Endodermal cell (in vitro differentiated cells): ENCODE results near the gene GPAT2. TPM values are rescaled to one million over a fixed set of nuclear protein-coding genes. Genes with fewer than 3 reads are reported as not detected.
"Not testable (repeated sequence)": the region's sequence is repeated elsewhere in the genome, so short reads cannot be mapped to it uniquely, and the experiment has no call there.

Experiments
- DNase-seq: peaks from one replicate; pipeline ENCODE4 v3.0.0-alpha.2; 2017
- H3K27ac ChIP-seq: 2 replicates; pipeline ENCODE4 v1.5.1; 2013; ENCODE audit warnings: mild to moderate bottlenecking, low read depth, low read length, moderate library complexity
- H3K27me3 ChIP-seq: 2 replicates; pipeline ENCODE4 v1.6.1; 2013; ENCODE audit warnings: mild to moderate bottlenecking, low read length, moderate library complexity; ENCODE audit not compliant: insufficient read depth, control insufficient read depth, poor library complexity, severe bottlenecking
- H3K36me3 ChIP-seq: 2 replicates; pipeline ENCODE4 v1.7.0; 2013; ENCODE audit warnings: mild to moderate bottlenecking, low read length, moderate library complexity; ENCODE audit not compliant: control insufficient read depth, insufficient read depth
- H3K4me1 ChIP-seq: one replicate; pipeline ENCODE4 v1.7.0; 2013; ENCODE audit warnings: low read length; ENCODE audit not compliant: control insufficient read depth, insufficient read depth
- H3K4me3 ChIP-seq: 2 replicates; pipeline ENCODE4 v1.5.1; 2013; ENCODE audit warnings: mild to moderate bottlenecking, low read length, moderate library complexity
- H3K9ac ChIP-seq: 2 replicates; pipeline ENCODE4 v1.6.1; 2013; ENCODE audit warnings: mild to moderate bottlenecking, low read length, moderate library complexity; ENCODE audit not compliant: poor library complexity, severe bottlenecking; ENCODE audit errors: extremely low read depth
- H3K9me3 ChIP-seq: 2 replicates; pipeline ENCODE4 v1.6.1; 2013; ENCODE audit warnings: mild to moderate bottlenecking, low read length, moderate library complexity; ENCODE audit not compliant: control insufficient read depth
- H3K27ac Mint-ChIP-seq: 2 replicates; pipeline ENCODE4 v1.8.0; 2020; ENCODE audit warnings: mixed read lengths
- H3K27me3 Mint-ChIP-seq: 2 replicates; pipeline ENCODE4 v1.8.0; 2021; ENCODE audit warnings: mild to moderate bottlenecking, mixed read lengths; ENCODE audit not compliant: insufficient read depth
- H3K36me3 Mint-ChIP-seq: 2 replicates; pipeline ENCODE4 v1.8.0; 2020; ENCODE audit warnings: low read depth, mixed read lengths
- H3K4me1 Mint-ChIP-seq: 2 replicates; pipeline ENCODE4 v1.8.0; 2020; ENCODE audit warnings: mixed read lengths
- H3K4me3 Mint-ChIP-seq: 2 replicates; pipeline ENCODE4 v1.8.0; 2020; ENCODE audit warnings: mild to moderate bottlenecking, moderate library complexity, mixed read lengths
- H3K9me3 Mint-ChIP-seq: 2 replicates; pipeline ENCODE4 v1.8.0; 2020; ENCODE audit warnings: mild to moderate bottlenecking, mixed read lengths
- WGBS, 2 experiments: methylation state at CpG; one replicate each; pipeline versions ENCODE4 v1.1.5 to v1.1.7; 2013; ENCODE audit warnings: missing lambda C conversion rate in 2 of 2, mixed read lengths in 1 of 2; ENCODE audit not compliant: insufficient coverage in 1 of 2, insufficient read length in 1 of 2; 5-methylcytosine and 5-hydroxymethylcytosine counted together
- total RNA-seq, 2 donors: library from RNA; stranded (reverse); fragmentation: NEBNext Ultra II Directional in 1 of 2; extraction: Animal tissue kit (Norgen Biotek cat#: 25700) in 1 of 2; gene quantifications; 2 replicates in 1 of 2; 3 replicates in 1 of 2; pipeline ENCODE4 v1.2.1, GENCODE V29; 2021

GPAT2 gene
- total RNA-seq, 2 donors from 2014 or later, result 0.33 TPM; not detected in 1

DNA sequence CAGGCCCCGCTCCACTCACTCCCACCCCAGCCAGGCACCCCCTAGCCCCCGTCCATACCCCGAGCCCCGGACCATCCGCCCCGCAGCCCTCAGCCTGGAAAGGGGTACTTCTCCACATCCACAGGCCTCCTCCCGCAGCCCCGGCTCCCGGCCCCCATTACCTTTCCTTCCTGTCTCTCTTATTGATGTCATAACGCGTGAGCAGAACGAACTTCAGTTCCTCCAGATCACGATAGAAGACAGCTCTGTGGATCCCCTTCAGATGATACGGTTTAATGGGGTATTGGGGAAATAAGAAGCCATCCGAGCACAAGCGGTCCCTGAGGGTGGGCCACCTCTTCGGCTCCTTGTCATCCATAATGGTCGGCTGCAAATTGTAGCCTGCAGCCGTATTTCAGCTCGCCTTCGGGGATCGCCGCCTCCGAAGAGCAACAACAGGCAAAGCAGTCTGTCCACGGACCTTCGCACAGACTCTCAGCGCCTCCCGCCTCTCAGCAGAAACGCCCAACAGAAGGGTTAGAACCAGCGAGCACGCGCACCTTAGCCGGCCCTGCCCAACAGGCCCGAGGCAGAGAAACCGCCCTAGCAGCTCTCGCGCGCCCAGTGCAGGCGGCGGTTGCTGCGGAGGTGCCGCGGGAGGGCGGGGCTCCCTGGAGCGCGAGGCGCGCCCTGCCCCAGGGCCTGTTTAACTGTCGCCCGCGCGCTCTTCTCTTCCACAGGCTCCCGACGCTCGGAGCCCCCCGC lies 43.2 kb downstream of the GPAT2 start, which contains the start of gene ANKRD36C:
Gene ANKRD36C, minus strand, starts transcription at position 474 of the 744 bp plus-strand sequence. Its CDS starts 116 bp downstream, at position 358.
- not testable (repeated sequence) for H3K36me3 Mint-ChIP-seq, H3K4me1 Mint-ChIP-seq, H3K4me1 ChIP-seq, H3K27me3 ChIP-seq, H3K36me3 ChIP-seq, H3K9me3 Mint-ChIP-seq, H3K9me3 ChIP-seq, H3K9ac ChIP-seq
- Mint-ChIP-seq H3K4me3 (peak within 1 kb of the TSS; percentile 89), H3K27me3 (peaks cover 16% of the 10 kb centered on the region), H3K27ac (peak within 1 kb of the TSS; percentile 87)
- peak within 1 kb of the TSS; percentile 89 for H3K4me3 ChIP-seq
- DNase-seq, result peak; percentile 68
- peak within 1 kb of the TSS; percentile 70 for H3K27ac ChIP-seq
- 0 to 2% methylated on average over 6 to 27 of the region's 56 CpGs for WGBS, 2 experiments

DNA sequence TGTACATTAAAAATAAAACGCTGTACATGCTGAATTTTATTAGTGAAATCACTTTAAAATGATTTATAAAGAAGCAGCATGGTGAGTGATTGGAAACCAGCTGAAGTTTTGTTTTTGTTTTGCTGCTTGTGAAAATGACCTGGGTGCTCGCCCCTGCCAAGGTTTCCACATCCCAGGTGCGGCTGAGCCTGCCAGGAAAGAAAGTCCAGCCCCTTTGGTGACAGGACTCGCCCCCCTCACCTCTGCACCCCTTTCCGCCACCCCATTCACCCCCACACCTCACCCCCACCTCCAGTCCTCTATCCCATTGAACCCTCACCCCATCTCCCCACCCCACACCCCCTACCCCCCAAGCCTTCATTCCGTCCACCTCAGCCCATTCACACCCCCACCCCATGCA lies 43.8 kb downstream of the GPAT2 start:
- not testable (repeated sequence) for H3K4me1 ChIP-seq, H3K27ac Mint-ChIP-seq, H3K36me3 Mint-ChIP-seq, DNase-seq, H3K4me3 ChIP-seq, H3K9me3 ChIP-seq, H3K36me3 ChIP-seq, H3K9me3 Mint-ChIP-seq, H3K9ac ChIP-seq, H3K4me1 Mint-ChIP-seq, H3K27me3 ChIP-seq, H3K27ac ChIP-seq
- peak overlapping the region; percentile 89 for H3K4me3 Mint-ChIP-seq
- peaks cover 12% of the 10 kb centered on the region for H3K27me3 Mint-ChIP-seq
- WGBS, 2 experiments, result 31% methylated on average over 4 of the region's 6 CpGs; no CpG with 5 or more reads in 1 of the 2 experiments

Other genes starting within 250 kb of the GPAT2 start
- gene ANKRD36C, start 43.1 kb downstream of the GPAT2 start, total RNA-seq, result 10 to 100 TPM; 21.1 to 32.2 TPM
- gene ADRA2B, start 81.7 kb upstream of the GPAT2 start, total RNA-seq, result 1 to 10 TPM; 2.4 to 3.8 TPM
- gene ASTL, start 103.6 kb upstream of the GPAT2 start, total RNA-seq, result not detected
- 1 to 10 TPM; 1.6 to 2.2 TPM for gene DUSP2, start 110.5 kb upstream of the GPAT2 start, total RNA-seq
- gene STARD7, start 173.9 kb upstream of the GPAT2 start, total RNA-seq, result 100 to 1,000 TPM; 145 to 159 TPM
- 10 to 100 TPM; 27.0 to 28.3 TPM for gene TMEM127, start 231.1 kb upstream of the GPAT2 start, total RNA-seq
- gene CIAO1, start 231.3 kb upstream of the GPAT2 start, total RNA-seq, result 10 to 100 TPM; 65.4 to 66.2 TPM